ENCODE results near the gene NDEL1. TPM values are rescaled to one million over a fixed set of nuclear protein-coding genes. Genes with fewer than 3 reads are reported as not detected.

NDEL1 gene
- total RNA-seq, 1 experiment from 2014 or later: 34.7 TPM

- ATAC-seq (no peak), DNase-seq (ENCODE audit: low spot score) (no peak)
- POLR2A ChIA-PET: no interaction called here
- CTCF ChIA-PET: interaction anchor here (1.1 kb wide), 1 partner anchor 7 kb away, joined by 3 read pairs; no protein-coding TSS in a partner anchor
- H3K36me3 Mint-ChIP-seq: no peaks in the 10 kb centered on the region
- peaks cover 7% of the 10 kb centered on the region for H3K27me3 Mint-ChIP-seq (ENCODE audit: low read depth)
- H3K4me1 Mint-ChIP-seq: no peaks in the 10 kb centered on the region
- H3K9me3 Mint-ChIP-seq: no peaks in the 10 kb centered on the region
- no peak for TF ChIP-seq ARID4B (CRISPR knock-in tag; IDR thresholded peaks at IDR 0.05; ENCODE audit: borderline replicate concordance)
- no peak for TF ChIP-seq HMGXB4 (CRISPR knock-in tag; IDR thresholded peaks at IDR 0.05)
- TF ChIP-seq STAT6 (CRISPR knock-in tag; conservative IDR thresholded peaks at IDR 0.05; ENCODE audit: low read depth): no peak
- TF ChIP-seq ZNF416 (CRISPR knock-in tag; IDR thresholded peaks at IDR 0.05): no peak
- TF ChIP-seq PRDM15 (CRISPR knock-in tag; IDR thresholded peaks at IDR 0.05): no peak
- no peak overlapping the region for H3K27ac Mint-ChIP-seq
- no peak overlapping the region for H3K4me3 Mint-ChIP-seq
Observed at GRCh38 chr17:8401107-8401506, 34.6 kb upstream of the NDEL1 start.

- ATAC-seq (no peak), DNase-seq (ENCODE audit: low spot score) (no peak)
- no peaks in the 10 kb centered on the region for H3K9me3 Mint-ChIP-seq
- H3K36me3 Mint-ChIP-seq: no peaks in the 10 kb centered on the region
- ChIA-PET POLR2A (no interaction called here), CTCF (no interaction called here)
- H3K27ac Mint-ChIP-seq: no peak overlapping the region
- peaks cover 4% of the 10 kb centered on the region for H3K27me3 Mint-ChIP-seq (ENCODE audit: low read depth)
- TF ChIP-seq SOX15 (CRISPR knock-in tag; IDR thresholded peaks at IDR 0.05) (no peak), CTCF (IDR thresholded peaks at IDR 0.05) (no peak), USF1 (CRISPR knock-in tag; IDR thresholded peaks at IDR 0.05) (no peak), ZNF425 (CRISPR knock-in tag; conservative IDR thresholded peaks at IDR 0.05) (no peak), HMGA2 (CRISPR knock-in tag; IDR thresholded peaks at IDR 0.05) (no peak), NR1H2 (CRISPR knock-in tag; IDR thresholded peaks at IDR 0.05) (no peak)
- no peak overlapping the region for H3K4me3 Mint-ChIP-seq
- H3K4me1 Mint-ChIP-seq: no peaks in the 10 kb centered on the region; the same call in 1 of the 2 replicates
Observed at GRCh38 chr17:8402921-8403536, 32.7 kb upstream of the NDEL1 start.

Measured in WTC11 (cell line).